SK-N-SH (cell line): ENCODE measurements around the gene CILP. TPM values are rescaled to one million over a fixed set of nuclear protein-coding genes. Genes with fewer than 3 reads are reported as not detected.

ENCODE experiments used
- CTCF ChIA-PET: fragments of 300-600, 350-600 bp; formaldehyde crosslinking; extraction: SDS; loops from one replicate; lab custom pipeline; 2021; lab: Yijun Ruan, JAX
- POLR2A ChIA-PET: fragments of 350-600 bp; sonication (Branson Sonifier 250); formaldehyde crosslinking; extraction: SDS; loops from one replicate; lab custom pipeline; 2020; ENCODE audit warnings: antibody characterized with exemption, inconsistent platforms; lab: Yijun Ruan, JAX
- DNase-seq: peaks from one replicate; pipeline ENCODE4 v3.0.0; 2012
- H2AFZ ChIP-seq: fragments of 200-600 bp; sonication (generic); 2 replicates; pipeline ENCODE4 v1.8.1; 2016; ENCODE audit warnings: antibody characterized with exemption, mild to moderate bottlenecking, low read depth
- H3F3A ChIP-seq: fragments of 200-600 bp; sonication (generic); replicated peaks from 2 replicates; pipeline ENCODE3; 2016; ENCODE audit warnings: antibody characterized with exemption, mild to moderate bottlenecking; ENCODE audit not compliant: insufficient read depth
- H3K27ac ChIP-seq, 2 experiments: fragments of 200-500 bp in 1 of 2; fragments of 200-600 bp in 1 of 2; sonication (Bioruptor generic) in 1 of 2; sonication (generic), shearing (Covaris generic) in 1 of 2; 2 replicates each; pipeline versions ENCODE4 v1.5.1 to v1.6.1; 2014 to 2016; ENCODE audit warnings: low read depth in 2 of 2, inconsistent platforms in 1 of 2, low read length in 1 of 2, mild to moderate bottlenecking in 1 of 2, mixed read lengths in 1 of 2
- H3K27me3 ChIP-seq: fragments of 200-600 bp; sonication (generic), shearing (Covaris generic); 2 replicates; pipeline ENCODE4 v1.6.1; 2016; ENCODE audit warnings: mixed run types; ENCODE audit not compliant: insufficient read depth
- H3K36me3 ChIP-seq, 2 experiments: fragments of 200-500 bp in 1 of 2; fragments of 200-600 bp in 1 of 2; sonication (Bioruptor generic) in 1 of 2; sonication (generic) in 1 of 2; replicated peaks in 1 of 2; 2 replicates each; pipeline versions ENCODE3 to v1.5.1; 2014 to 2016; ENCODE audit warnings: low read length in 1 of 2, mild to moderate bottlenecking in 1 of 2; ENCODE audit not compliant: insufficient read depth in 2 of 2, control insufficient read depth in 1 of 2
- H3K4me1 ChIP-seq, 2 experiments: fragments of 200-500 bp in 1 of 2; fragments of 200-600 bp in 1 of 2; sonication (Bioruptor generic) in 1 of 2; sonication (generic), shearing (Covaris generic) in 1 of 2; 2 replicates each; pipeline versions ENCODE4 v1.5.1 to v1.6.1; 2014 to 2016; ENCODE audit warnings: low read depth in 1 of 2, low read length in 1 of 2, mixed run types in 1 of 2; ENCODE audit not compliant: insufficient read depth in 2 of 2, control insufficient read depth in 1 of 2
- H3K4me2 ChIP-seq: fragments of 200-600 bp; sonication (generic), shearing (Covaris generic); 2 replicates; pipeline ENCODE4 v1.6.1; 2017; ENCODE audit warnings: mixed run types
- H3K4me3 ChIP-seq, 2 experiments: fragments of 200-500 bp in 1 of 2; fragments of 200-600 bp in 1 of 2; sonication (Bioruptor generic) in 1 of 2; sonication (generic), shearing (Covaris generic) in 1 of 2; 2 replicates each; pipeline versions ENCODE4 v1.5.1 to v1.8.1; 2014 to 2016; ENCODE audit warnings: low read depth in 2 of 2, inconsistent platforms in 1 of 2, low read length in 1 of 2, mild to moderate bottlenecking in 1 of 2, mixed read lengths in 1 of 2, moderate library complexity in 1 of 2
- H3K79me2 ChIP-seq: fragments of 200-600 bp; sonication (generic); 2 replicates; pipeline ENCODE4 v1.8.1; 2017; ENCODE audit warnings: mild to moderate bottlenecking; ENCODE audit not compliant: insufficient read depth
- H3K9ac ChIP-seq: fragments of 200-600 bp; sonication (generic); 2 replicates; pipeline ENCODE4 v1.6.1; 2017; ENCODE audit warnings: mixed run types
- H3K9me2 ChIP-seq: fragments of 200-600 bp; sonication (generic); 2 replicates; pipeline ENCODE4 v1.6.1; 2017; ENCODE audit warnings: mixed run types
- H3K9me3 ChIP-seq: fragments of 200-600 bp; sonication (generic); 2 replicates; pipeline ENCODE4 v1.6.1; 2017; ENCODE audit warnings: mixed run types, mild to moderate bottlenecking, moderate library complexity
- H4K20me1 ChIP-seq: fragments of 200-600 bp; sonication (generic); 2 replicates; pipeline ENCODE4 v1.6.1; 2017; ENCODE audit warnings: mild to moderate bottlenecking, mixed run types; ENCODE audit not compliant: insufficient read depth
- ELF1 ChIP-seq: IDR thresholded peaks from 2 replicates; pipeline ENCODE4 v1.4.0; 2012
- EP300 ChIP-seq, 2 experiments: IDR thresholded peaks; 2 replicates each; pipeline versions ENCODE4 v1.4.0 to v1.6.1; 2012; ENCODE audit warnings: borderline replicate concordance in 1 of 2, low read depth in 1 of 2, low read length in 1 of 2
- GATA2 ChIP-seq: sonication (generic); formaldehyde crosslinking; IDR thresholded peaks from 2 replicates; pipeline ENCODE4 v1.5.0; 2020; ENCODE audit warnings: mild to moderate bottlenecking, missing genetic modification reagents
- IRF3 ChIP-seq: fragments of 150-350 bp; IDR thresholded peaks from 2 replicates; pipeline ENCODE4 v1.6.1; 2016; ENCODE audit warnings: mild to moderate bottlenecking, low read depth, low read length
- MAX ChIP-seq: IDR thresholded peaks from 2 replicates; pipeline ENCODE4 v1.4.0; 2012; ENCODE audit warnings: low read depth
- MEF2A ChIP-seq: IDR thresholded peaks from 2 replicates; pipeline ENCODE4 v1.4.0; 2012; ENCODE audit warnings: low read depth, borderline replicate concordance
- MXI1 ChIP-seq: IDR thresholded peaks from 2 replicates; pipeline ENCODE4 v1.6.1; 2012; ENCODE audit warnings: mild to moderate bottlenecking, low read depth, low read length, improper control_type of control experiment
- POLR2AphosphoS5 ChIP-seq: IDR thresholded peaks from 2 replicates; pipeline ENCODE4 v1.6.1; 2012; ENCODE audit warnings: low read depth, low read length
- REST ChIP-seq: IDR thresholded peaks from 2 replicates; pipeline ENCODE4 v1.6.1; 2012; ENCODE audit warnings: mild to moderate bottlenecking, low read depth, low read length, moderate library complexity
- RXRA ChIP-seq: IDR thresholded peaks from 2 replicates; pipeline ENCODE4 v1.4.0; 2012; ENCODE audit warnings: low read depth, mild to moderate bottlenecking, borderline replicate concordance
- TAF1 ChIP-seq: IDR thresholded peaks from 2 replicates; pipeline ENCODE4 v1.6.1; 2012; ENCODE audit warnings: low read depth, mild to moderate bottlenecking, low read length, moderate library complexity, borderline replicate concordance
- USF2 ChIP-seq: fragments of 150-350 bp; IDR thresholded peaks from 2 replicates; pipeline ENCODE4 v1.6.1; 2017; ENCODE audit warnings: antibody characterized with exemption, low read length, low read depth, borderline replicate concordance
- YY1 ChIP-seq: IDR thresholded peaks from 2 replicates; pipeline ENCODE4 v1.4.0; 2012; ENCODE audit warnings: low read depth, mild to moderate bottlenecking
- ZBTB33 ChIP-seq: IDR thresholded peaks from 2 replicates; pipeline ENCODE4 v1.4.0; 2012; ENCODE audit warnings: low read depth, borderline replicate concordance
- WGBS: methylation state at CpG from one replicate; pipeline ENCODE4 v1.1.6; 2017; ENCODE audit warnings: low lambda C conversion rate; 5-methylcytosine and 5-hydroxymethylcytosine counted together
- polyA plus RNA-seq, 3 experiments: library from polyadenylated mRNA; depleted of rRNA; stranded (reverse); fragments of >200 nt; gene quantifications; 2 replicates each; pipeline ENCODE4 v1.2.3, GENCODE V29; 2012
- TF ChIP-seq, protein P1 (sequence below): fragments of 200-600 bp; sonication (generic); IDR thresholded peaks from 2 replicates; pipeline ENCODE4 v1.6.1; 2017; ENCODE audit warnings: antibody characterized with exemption, mild to moderate bottlenecking, moderate library complexity

The CILP gene
- polyA plus RNA-seq, 1 of the 3 experiments (the other 2 are of a cell fraction): 0.03 TPM

DNA sequence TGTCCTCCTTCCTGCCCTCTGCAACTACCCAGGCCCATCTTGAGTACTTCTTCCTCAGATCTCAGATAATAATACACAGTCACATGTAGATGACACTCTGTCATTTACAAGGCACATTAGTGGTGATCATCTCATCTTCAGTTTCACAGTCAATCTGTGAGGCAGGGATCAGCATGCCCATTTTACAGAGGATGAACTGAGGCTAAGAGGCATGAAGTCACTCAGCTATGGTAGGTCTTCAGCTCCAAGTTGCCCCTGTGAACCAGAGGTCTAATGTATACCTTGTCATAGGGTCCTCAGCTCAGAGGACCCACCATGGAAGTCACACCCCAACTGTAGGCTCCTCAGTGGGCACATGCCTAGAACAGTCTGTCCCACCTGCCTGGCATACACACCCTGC lies 4.2 kb upstream of the CILP start (continued):
- no peak for TF ChIP-seq REST
- TF ChIP-seq MEF2A: no peak
- TF ChIP-seq TAF1: no peak
- TF ChIP-seq RXRA: no peak
- TF ChIP-seq POLR2AphosphoS5: no peak
- no peak for TF ChIP-seq YY1
- no peak for TF ChIP-seq ELF1
- TF ChIP-seq USF2: no peak
- TF ChIP-seq, protein P1, sequence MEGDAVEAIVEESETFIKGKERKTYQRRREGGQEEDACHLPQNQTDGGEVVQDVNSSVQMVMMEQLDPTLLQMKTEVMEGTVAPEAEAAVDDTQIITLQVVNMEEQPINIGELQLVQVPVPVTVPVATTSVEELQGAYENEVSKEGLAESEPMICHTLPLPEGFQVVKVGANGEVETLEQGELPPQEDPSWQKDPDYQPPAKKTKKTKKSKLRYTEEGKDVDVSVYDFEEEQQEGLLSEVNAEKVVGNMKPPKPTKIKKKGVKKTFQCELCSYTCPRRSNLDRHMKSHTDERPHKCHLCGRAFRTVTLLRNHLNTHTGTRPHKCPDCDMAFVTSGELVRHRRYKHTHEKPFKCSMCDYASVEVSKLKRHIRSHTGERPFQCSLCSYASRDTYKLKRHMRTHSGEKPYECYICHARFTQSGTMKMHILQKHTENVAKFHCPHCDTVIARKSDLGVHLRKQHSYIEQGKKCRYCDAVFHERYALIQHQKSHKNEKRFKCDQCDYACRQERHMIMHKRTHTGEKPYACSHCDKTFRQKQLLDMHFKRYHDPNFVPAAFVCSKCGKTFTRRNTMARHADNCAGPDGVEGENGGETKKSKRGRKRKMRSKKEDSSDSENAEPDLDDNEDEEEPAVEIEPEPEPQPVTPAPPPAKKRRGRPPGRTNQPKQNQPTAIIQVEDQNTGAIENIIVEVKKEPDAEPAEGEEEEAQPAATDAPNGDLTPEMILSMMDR: no peak
- no peak for TF ChIP-seq MXI1
- TF ChIP-seq IRF3: no peak
- no peak for TF ChIP-seq GATA2

DNA sequence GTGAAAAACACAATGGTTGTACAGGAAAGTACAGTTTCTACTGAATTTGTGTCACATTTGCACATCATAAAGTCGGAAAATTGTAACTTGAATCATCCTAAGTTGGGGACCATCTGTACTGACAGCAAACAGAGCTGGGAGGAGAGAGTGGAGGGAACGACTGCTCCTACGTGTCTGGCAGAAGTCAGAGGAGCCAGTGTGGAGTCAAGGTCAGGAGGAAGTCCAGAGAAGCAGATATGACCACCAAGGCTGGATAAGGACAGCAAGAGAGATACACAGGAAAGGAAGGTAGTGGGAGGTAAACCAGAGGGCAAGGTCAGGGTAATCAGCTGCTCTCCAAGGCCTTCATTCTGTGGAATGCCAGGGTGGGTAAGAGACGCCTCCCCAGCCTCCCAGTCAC lies 2.7 kb upstream of the CILP start:
- no peak overlapping the region for H3K27ac ChIP-seq
- H3K4me1 ChIP-seq: peaks cover 9 to 30% of the 10 kb centered on the region in 2 experiments; a peak in 2 of 4 replicates
- H3F3A ChIP-seq: no peaks in the 10 kb centered on the region
- H3K4me2 ChIP-seq: no peak overlapping the region
- no peaks in the 10 kb centered on the region for H3K79me2 ChIP-seq
- WGBS: 91% methylated on average over 4 of the region's 4 CpGs
- no peaks in the 10 kb centered on the region for H3K36me3 ChIP-seq
- no peak overlapping the region for H3K4me3 ChIP-seq
- no peak overlapping the region for H2AFZ ChIP-seq
- DNase-seq: no peak
- no peaks in the 10 kb centered on the region for H3K27me3 ChIP-seq
- no peaks in the 10 kb centered on the region for H4K20me1 ChIP-seq
- H3K9me2 ChIP-seq: no peaks in the 10 kb centered on the region
- ChIA-PET POLR2A (no interaction called here), CTCF (no interaction called here)
- no peaks in the 10 kb centered on the region for H3K9me3 ChIP-seq
- no peak overlapping the region for H3K9ac ChIP-seq
- TF ChIP-seq TAF1 (no peak), USF2 (no peak), EP300 (IDR thresholded peaks at IDR 0.05; ENCODE audit: borderline replicate concordance in 1 of 2, low read depth in 1 of 2, low read length in 1 of 2) (no peak), ZBTB33 (no peak), POLR2AphosphoS5 (no peak), IRF3 (no peak), MAX (no peak)
- TF ChIP-seq, protein P1: no peak
